GM12875 (cell line): Measurements from ENCODE around the gene RBAK.
"Not testable (repeated sequence)": the region's sequence is repeated elsewhere in the genome, so short reads cannot be mapped to it uniquely, and the experiment has no call there.

Experiments used
- H3K4me3 ChIP-seq: one replicate; pipeline ENCODE4 v1.5.1; 2011; ENCODE audit warnings: low read depth, low read length, control low read depth
- TF ChIP-seq, protein P1 (sequence below): IDR thresholded peaks from 2 replicates; pipeline ENCODE4 v1.5.1; 2011; ENCODE audit warnings: low read depth, mild to moderate bottlenecking, control low read depth, inconsistent platforms, low read length, moderate library complexity, borderline replicate concordance; ENCODE audit not compliant: insufficient read depth

RBAK gene

DNA sequence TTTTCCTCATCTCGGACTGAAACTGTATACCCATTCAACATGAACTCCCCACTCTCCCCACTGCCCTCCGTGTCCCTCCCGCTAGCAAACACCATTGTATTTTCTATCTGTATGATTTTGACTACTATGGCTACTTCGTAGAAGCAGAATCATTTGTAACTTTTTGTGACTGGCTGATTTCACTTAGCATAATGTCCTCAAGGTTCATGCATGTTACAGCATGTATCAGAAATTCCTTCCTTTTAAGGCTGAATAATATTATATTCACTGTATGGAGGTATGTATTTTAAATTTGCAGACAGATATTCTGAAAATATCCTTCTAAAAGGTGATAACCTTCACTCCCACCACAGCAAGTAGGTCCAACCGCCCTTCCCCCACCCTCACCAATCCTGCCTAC, 43.7 kb upstream of the RBAK start:
- no peak overlapping the region for H3K4me3 ChIP-seq
- TF ChIP-seq, protein P1, sequence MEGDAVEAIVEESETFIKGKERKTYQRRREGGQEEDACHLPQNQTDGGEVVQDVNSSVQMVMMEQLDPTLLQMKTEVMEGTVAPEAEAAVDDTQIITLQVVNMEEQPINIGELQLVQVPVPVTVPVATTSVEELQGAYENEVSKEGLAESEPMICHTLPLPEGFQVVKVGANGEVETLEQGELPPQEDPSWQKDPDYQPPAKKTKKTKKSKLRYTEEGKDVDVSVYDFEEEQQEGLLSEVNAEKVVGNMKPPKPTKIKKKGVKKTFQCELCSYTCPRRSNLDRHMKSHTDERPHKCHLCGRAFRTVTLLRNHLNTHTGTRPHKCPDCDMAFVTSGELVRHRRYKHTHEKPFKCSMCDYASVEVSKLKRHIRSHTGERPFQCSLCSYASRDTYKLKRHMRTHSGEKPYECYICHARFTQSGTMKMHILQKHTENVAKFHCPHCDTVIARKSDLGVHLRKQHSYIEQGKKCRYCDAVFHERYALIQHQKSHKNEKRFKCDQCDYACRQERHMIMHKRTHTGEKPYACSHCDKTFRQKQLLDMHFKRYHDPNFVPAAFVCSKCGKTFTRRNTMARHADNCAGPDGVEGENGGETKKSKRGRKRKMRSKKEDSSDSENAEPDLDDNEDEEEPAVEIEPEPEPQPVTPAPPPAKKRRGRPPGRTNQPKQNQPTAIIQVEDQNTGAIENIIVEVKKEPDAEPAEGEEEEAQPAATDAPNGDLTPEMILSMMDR: no peak

DNA sequence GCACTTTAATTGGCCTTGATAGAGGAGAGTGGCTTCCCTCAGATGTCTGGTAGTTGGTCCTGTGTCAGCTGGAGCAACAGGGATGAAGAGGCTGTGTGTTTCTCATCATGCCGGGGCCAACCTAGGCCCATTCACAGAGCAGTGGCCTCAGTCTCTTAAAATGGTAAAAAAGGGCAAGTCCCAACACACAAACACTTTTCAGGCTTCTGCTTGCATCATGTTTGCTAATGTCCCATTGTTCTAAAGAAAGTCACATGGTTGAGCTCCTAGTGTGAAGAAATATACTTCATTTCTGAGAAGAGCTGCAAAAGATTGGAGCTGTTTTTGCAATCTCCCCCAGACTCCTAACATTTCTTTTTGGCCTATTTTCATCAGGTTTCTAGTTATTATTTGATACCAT, 40.6 kb upstream of the RBAK start:
- TF ChIP-seq, protein P1: no peak
- H3K4me3 ChIP-seq: no peak overlapping the region

DNA sequence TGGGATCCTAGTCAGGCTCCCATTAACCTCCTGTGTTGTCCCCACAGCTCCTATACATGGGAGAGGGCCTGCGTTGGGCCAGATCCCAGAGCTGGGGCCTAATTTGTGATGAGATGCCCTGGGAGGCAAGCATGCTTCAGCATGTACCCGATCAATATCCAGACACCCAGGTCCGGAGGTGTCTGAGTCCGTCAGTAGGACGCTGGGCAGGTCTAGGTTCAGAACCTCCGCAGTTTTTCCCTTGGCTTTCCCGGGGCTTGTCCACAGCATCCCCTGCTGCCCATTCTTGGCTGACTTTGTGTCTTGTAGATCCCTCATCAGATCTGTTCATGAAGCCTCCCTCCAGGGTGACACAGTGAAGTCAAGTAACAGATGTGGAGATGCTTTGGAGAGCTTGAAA, 32.7 kb upstream of the RBAK start:
- TF ChIP-seq, protein P1: no peak

DNA sequence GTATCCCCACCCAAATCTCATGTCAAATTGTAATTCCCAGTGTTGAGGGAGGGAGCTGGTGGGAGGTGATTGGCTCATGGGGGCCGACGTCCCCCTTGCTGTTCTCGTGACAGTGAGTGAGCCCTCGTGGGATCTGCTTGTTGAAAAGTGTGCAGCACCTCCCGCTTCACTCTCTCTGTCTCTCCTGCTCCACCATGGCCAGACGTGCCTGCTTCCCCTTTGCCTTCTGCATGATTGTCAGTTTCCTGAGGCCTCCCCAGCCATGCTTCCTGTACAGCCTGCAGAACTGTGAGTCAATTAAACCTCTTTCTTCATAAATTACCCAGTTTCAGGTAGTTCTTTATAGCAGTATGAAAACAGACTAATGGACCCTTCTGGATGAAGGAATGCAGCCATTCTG, 29.7 kb upstream of the RBAK start:
- not testable (repeated sequence) for H3K4me3 ChIP-seq

More for the DNA sequence above, 32.7 kb upstream of the RBAK start:
- H3K4me3 ChIP-seq: no peak overlapping the region

DNA sequence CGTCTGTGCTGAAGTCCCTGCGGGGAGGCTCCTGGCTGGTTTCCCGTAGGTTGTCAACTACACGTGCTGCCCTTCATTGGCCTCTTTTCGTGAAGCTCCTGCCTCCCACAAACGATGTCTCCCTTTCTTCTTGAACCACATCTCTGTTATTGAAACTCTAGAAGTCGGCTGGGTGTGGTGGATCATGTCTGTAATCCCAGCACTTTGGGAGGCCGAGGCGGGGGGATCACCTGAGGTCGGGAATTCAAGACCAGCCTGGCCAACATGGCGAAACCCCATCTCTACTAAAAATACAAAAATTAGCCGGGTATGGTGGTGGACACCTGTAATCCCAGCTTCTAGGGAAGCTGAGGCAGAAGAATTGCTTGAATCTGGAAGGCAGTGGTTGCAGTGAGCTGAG, 28.0 kb upstream of the RBAK start:
- H3K4me3 ChIP-seq: not testable (repeated sequence)

DNA sequence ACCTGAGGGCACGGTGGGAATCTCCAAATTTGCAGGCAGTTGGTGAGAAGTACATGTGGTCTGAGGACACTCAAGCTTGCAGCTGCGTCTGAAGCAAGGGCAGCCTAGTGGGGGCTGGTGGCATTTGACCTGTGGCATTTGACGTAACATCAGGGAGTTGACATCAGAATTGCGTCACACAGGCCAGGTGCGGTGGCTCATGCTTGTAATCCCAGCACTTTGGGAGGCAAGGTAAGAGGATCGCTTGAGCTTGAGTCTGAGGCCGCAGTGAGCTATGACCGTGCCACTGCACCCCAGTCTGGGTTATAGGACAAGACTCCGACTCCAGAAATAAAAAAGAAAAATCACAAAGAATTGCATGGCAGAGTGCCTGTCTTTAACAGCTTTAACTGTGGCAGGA, 25.6 kb upstream of the RBAK start:
- TF ChIP-seq, protein P1: no peak
- H3K4me3 ChIP-seq: no peak overlapping the region

DNA sequence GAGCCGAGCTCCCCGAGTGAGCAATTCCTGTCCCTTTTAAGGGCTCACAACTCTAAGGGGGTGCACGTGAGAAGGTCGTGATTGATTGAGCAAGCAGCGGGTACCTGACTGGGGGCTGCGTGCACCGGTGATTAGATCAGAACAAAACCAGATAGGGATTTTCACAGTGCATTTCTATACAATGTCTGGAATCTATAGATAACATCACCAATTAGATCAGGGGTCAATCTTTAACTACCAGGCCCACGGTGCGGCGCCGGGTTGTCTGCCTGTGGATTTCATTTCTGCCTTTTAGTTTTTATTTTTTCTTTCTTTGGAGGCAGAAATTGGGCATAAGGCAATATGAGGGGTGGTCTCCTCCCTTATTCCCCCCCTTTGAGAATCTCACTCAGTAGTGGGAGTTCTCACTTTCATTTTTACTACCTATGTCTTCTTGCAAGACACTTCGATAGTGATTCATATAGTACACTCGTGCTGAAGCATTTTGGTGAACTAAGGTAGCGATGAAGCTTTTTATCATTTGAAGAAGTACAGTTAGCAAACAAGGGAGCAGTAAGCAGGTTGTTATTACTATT, 24.6 kb upstream of the RBAK start:
- not testable (repeated sequence) for H3K4me3 ChIP-seq

DNA sequence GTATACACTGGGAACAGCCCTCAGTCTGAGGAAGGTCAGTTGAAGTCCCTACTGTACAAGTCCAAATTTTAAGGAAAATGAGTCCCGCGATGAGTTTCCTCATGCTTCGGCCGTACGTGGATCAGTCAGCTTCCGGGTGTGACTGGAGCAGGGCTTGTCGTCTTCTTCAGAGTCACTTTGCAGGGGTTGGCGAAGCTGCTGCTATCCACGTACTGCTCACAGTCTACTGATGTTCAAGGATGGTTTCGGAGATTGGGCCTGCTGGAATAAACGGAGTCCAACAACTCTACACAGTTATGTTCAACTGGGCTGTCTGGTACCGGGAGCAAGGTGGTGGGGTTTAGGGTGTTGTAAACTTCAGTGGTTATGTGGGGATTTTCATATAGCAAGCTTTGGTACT, 22.0 kb upstream of the RBAK start:
- not testable (repeated sequence) for H3K4me3 ChIP-seq

DNA sequence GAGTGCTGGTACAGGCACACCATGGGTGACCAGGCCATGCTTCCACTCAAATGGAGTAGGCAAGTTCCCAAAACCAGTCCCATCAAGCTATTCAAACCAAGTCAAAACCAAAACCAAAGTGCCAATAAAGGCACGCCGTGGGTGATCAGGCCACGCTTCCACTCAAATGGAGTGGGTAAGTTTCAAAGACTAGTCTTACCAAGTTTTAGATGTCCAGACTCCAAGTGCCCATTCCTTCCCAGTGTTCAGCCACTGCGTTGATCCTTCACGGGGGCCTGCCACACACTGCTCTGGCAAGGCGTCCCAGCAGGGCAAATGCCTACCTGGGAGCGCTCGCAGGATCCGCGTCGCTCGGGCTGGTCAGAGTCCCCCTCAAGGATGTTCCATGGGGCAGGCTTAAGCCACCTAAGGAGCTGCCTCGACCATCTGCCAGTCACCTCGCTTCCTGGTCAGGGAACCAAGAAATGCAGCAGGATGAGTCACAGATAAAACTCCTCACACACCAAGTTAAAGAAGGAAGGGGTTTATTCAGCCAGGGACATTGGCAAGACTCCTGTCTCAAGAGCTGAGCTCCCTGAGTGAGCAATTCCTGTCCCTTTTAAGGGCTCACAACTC, 17.8 kb upstream of the RBAK start:
- not testable (repeated sequence) for H3K4me3 ChIP-seq

DNA sequence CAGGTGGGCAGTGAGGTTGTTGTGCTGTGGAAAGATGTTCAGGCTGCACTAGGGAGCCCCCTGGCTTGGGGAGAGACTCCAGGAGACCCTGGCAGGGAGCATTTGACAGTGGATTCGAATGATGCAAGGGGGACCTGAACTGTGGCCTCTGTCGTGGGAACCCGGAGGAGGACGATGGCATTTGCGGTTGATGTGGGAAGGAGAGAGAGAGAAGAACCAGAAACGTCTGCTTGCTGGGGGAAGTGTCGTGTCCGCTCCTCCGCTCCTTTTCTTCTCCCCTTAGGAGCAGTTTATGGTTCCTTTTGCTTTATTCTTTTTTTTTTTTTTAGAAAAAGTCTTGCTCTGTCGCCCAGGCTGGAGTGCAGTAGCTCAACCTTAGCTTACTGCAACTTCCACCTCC, 12.5 kb upstream of the RBAK start:
- not testable (repeated sequence) for H3K4me3 ChIP-seq

DNA sequence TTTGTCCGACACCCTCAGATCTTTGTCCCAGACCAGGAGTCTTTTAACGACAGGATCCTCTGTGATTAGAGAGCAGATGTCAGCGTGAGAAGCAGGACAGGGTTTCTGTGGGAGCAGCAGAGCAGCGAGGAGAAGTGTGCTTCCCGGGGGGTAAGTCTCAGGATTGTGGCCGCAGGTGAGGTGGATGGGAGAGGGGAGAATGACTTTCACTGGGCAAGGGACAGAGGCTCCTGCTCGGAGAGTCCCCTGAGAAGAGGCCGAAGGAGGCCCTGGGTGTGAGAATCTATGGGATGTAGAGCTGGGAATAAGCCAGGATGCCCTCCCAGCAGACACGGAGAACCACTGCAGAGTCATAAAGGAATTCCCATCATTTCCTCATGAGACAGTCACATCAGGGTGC, 10.4 kb upstream of the RBAK start:
- TF ChIP-seq, protein P1: no peak
- no peak overlapping the region for H3K4me3 ChIP-seq
